Activated T-cell treated with anti-CD3 and anti-CD28 coated beads, Interleukin-2, amount 50 U/mL, for 72 hours (primary cell): ENCODE data around the gene KIF4A. TPM values are rescaled to one million over a fixed set of nuclear protein-coding genes. Genes with fewer than 3 reads are reported as not detected.

Experiments used
- ATAC-seq, 2 donors: fragments of 150-1000 bp; cut with Tn5 transposase; replicated peaks in 1 of 2; 2 replicates each; pipeline ENCODE4 v1.10.0; 2021; ENCODE audit warnings: moderate library complexity in 2 of 2, mild to moderate bottlenecking in 1 of 2
- DNase-seq, 2 donors: peaks; one replicate each; pipeline ENCODE4 v3.0.0; 2021 to 2022; ENCODE audit warnings: mixed read lengths in 1 of 2
- H3K27ac Mint-ChIP-seq: one replicate; pipeline ENCODE4 v1.8.0; 2022; ENCODE audit warnings: mild to moderate bottlenecking, moderate library complexity, mixed read lengths
- H3K27me3 Mint-ChIP-seq: one replicate; pipeline ENCODE4 v1.8.0; 2022; ENCODE audit warnings: low read depth, mixed read lengths
- H3K36me3 Mint-ChIP-seq, 2 donors: one replicate each; pipeline ENCODE4 v1.8.0; 2022; ENCODE audit warnings: mixed read lengths in 2 of 2, mild to moderate bottlenecking in 1 of 2; ENCODE audit not compliant: insufficient read depth in 2 of 2
- H3K4me1 Mint-ChIP-seq: one replicate; pipeline ENCODE4 v1.8.0; 2022; ENCODE audit warnings: low read depth, mixed read lengths
- H3K4me3 Mint-ChIP-seq, 2 donors: one replicate each; pipeline ENCODE4 v1.8.0; 2022; ENCODE audit warnings: mild to moderate bottlenecking in 2 of 2, mixed read lengths in 2 of 2, moderate library complexity in 2 of 2
- H3K9me3 Mint-ChIP-seq, 2 donors: one replicate each; pipeline ENCODE4 v1.8.0; 2022; ENCODE audit warnings: mixed read lengths in 2 of 2
- total RNA-seq, 2 donors: library from RNA; stranded (reverse); gene quantifications; one replicate each; pipeline ENCODE4 v1.2.3, GENCODE V29; 2022

The KIF4A gene
- total RNA-seq, 2 donors from 2014 or later = 26.4 to 28.7 TPM

DNA sequence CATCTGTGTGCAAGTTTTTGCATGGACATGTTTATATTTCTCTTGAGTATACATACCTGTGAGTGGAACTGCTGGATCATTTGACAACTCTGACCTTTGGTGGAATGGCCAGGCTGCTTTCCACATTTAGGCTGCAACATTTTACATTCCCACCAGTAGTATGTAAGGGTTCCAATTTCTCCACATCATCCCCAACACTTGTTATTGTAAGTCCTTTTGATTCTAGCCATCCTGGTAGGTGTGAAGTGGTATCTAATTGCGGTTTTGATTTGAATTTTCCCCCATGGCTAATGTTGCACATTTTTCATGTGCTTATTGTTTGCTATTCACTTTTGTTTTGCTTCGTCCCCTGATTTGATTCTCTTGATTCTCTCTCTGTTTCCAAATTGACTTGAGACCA, 171.1 kb downstream of the KIF4A start:
- H3K27ac Mint-ChIP-seq = no peak overlapping the region
- no peaks in the 10 kb centered on the region for H3K9me3 Mint-ChIP-seq
- H3K4me1 Mint-ChIP-seq = peaks cover 12% of the 10 kb centered on the region
- ATAC-seq = no peak
- H3K36me3 Mint-ChIP-seq = peaks cover 6 to 7% of the 10 kb centered on the region in 2 donors
- no peak overlapping the region for H3K4me3 Mint-ChIP-seq
- no peak for DNase-seq
- H3K27me3 Mint-ChIP-seq = peaks cover 4% of the 10 kb centered on the region

DNA sequence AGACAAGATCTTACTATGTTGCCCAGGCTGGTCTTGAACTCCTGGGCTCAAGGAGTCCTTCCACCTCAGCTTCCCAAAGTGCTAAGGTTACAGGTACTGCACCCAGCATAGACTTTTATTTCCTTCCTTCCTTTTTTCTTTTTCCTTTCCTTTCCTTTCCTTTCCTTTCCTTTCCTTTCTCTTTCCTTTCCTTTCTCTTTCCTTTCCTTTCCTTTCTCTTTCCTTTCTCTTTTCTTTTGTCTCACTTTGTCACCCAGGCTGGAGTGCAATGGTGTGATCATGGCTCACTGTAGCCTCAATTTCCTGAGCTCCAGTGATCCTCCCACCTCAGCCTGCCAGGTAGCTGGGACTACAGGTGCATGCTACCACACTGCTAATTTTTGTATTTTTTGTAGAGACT, 174.1 kb downstream of the KIF4A start:
- Mint-ChIP-seq H3K4me3 (no peak overlapping the region), H3K27ac (no peak overlapping the region), H3K27me3 (peaks cover 6% of the 10 kb centered on the region), H3K9me3 (no peaks in the 10 kb centered on the region), H3K36me3 (peaks cover 2 to 7% of the 10 kb centered on the region in 2 donors), H3K4me1 (no peaks in the 10 kb centered on the region)
- DNase-seq (no peak), ATAC-seq (no peak)

DNA sequence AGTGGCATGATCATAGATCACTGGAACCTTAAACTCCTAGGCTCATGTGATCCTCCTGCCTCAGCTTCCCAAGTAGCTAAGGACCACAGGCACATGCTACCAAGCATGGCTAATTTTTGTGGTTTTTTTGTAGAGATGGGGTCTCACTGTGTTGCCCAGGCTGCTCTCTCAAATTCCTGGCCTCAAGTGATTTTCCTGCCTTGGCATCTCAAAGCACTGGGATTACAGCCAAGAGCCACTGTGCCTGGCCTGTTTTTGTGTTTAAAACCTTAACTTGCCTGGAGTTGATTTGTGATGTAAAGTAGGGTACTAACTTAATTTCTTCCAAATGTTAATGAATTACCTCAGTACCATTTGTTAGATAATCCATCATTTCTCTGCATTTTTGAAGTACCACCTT, 177.1 kb downstream of the KIF4A start:
- peaks cover 6% of the 10 kb centered on the region for H3K27me3 Mint-ChIP-seq
- DNase-seq (no peak), ATAC-seq (no peak)
- no peak overlapping the region for H3K27ac Mint-ChIP-seq
- H3K4me1 Mint-ChIP-seq = peaks cover 9% of the 10 kb centered on the region
- H3K36me3 Mint-ChIP-seq = peaks cover 4 to 8% of the 10 kb centered on the region in 2 donors
- H3K4me3 Mint-ChIP-seq = no peak overlapping the region
- no peaks in the 10 kb centered on the region for H3K9me3 Mint-ChIP-seq

DNA sequence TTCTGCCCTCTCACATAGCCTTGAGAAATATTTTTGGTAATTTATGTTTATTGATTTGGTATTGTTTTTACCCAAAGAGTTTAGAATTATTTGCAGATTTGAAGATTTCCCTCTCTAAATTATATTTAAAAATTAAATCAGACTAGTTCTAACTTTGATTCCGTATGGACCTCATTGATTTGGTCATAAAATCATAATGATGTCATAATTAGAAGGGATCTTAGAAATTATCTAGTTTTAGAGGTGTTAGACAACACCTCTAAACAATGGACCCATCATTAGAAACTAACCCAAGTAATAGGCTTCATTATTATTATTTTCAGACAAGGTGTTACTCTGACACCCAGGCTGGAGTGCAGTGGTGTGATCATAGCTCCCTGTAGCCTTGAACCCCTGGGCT, 178.8 kb downstream of the KIF4A start:
- ATAC-seq = no peak
- H3K4me3 Mint-ChIP-seq = no peak overlapping the region
- H3K9me3 Mint-ChIP-seq = no peaks in the 10 kb centered on the region
- H3K36me3 Mint-ChIP-seq = peaks cover 4 to 8% of the 10 kb centered on the region in 2 donors
- peaks cover 6% of the 10 kb centered on the region for H3K27me3 Mint-ChIP-seq
- peaks cover 9% of the 10 kb centered on the region for H3K4me1 Mint-ChIP-seq
- DNase-seq = no peak
- no peak overlapping the region for H3K27ac Mint-ChIP-seq

Other genes with a start within 250 kb of the KIF4A start
- gene AWAT2, start 240.2 kb upstream of the KIF4A start, total RNA-seq = not detected
- gene OTUD6A, start 227.6 kb upstream of the KIF4A start, total RNA-seq = not detected
- gene IGBP1, start 156.7 kb upstream of the KIF4A start, total RNA-seq = 10 to 100 TPM; 61.0 to 61.9 TPM
- gene DGAT2L6, start 112.6 kb upstream of the KIF4A start, total RNA-seq = not detected
- gene AWAT1, start 55.4 kb upstream of the KIF4A start, total RNA-seq = not detected
- gene P2RY4, start 29.9 kb upstream of the KIF4A start, total RNA-seq = under 1 TPM; 0.34 to 0.69 TPM
- gene ARR3, start 21.8 kb upstream of the KIF4A start, total RNA-seq = not detected
- gene RAB41, start 7.9 kb upstream of the KIF4A start, total RNA-seq = not detected
- gene PDZD11, start 177 bp upstream of the KIF4A start, total RNA-seq = 10 to 100 TPM; 17.7 to 20.6 TPM
- gene GDPD2, start 133.2 kb downstream of the KIF4A start, total RNA-seq = under 1 TPM in 1 of 2 donors, not detected in 1; 0.12 TPM
- 10 to 100 TPM; 43.8 to 48.9 TPM for gene DLG3, start 154.7 kb downstream of the KIF4A start, total RNA-seq